PC-3 (cell line): ENCODE measurements around the gene DLGAP4.

Source experiments
- EZH2 ChIP-seq: fragments of 300-600 bp; sonication (generic); IDR thresholded peaks from one replicate; pipeline ENCODE4 v1.6.1; 2017; ENCODE audit warnings: antibody characterized with exemption, mild to moderate bottlenecking, low read length; ENCODE audit not compliant: unreplicated experiment
- TF ChIP-seq, protein P1 (sequence below): fragments of 300-600 bp; sonication (generic); conservative IDR thresholded peaks from 2 replicates; pipeline ENCODE4 v1.5.1; 2017; ENCODE audit warnings: antibody characterized with exemption, low read depth, mild to moderate bottlenecking, low read length

DNA sequence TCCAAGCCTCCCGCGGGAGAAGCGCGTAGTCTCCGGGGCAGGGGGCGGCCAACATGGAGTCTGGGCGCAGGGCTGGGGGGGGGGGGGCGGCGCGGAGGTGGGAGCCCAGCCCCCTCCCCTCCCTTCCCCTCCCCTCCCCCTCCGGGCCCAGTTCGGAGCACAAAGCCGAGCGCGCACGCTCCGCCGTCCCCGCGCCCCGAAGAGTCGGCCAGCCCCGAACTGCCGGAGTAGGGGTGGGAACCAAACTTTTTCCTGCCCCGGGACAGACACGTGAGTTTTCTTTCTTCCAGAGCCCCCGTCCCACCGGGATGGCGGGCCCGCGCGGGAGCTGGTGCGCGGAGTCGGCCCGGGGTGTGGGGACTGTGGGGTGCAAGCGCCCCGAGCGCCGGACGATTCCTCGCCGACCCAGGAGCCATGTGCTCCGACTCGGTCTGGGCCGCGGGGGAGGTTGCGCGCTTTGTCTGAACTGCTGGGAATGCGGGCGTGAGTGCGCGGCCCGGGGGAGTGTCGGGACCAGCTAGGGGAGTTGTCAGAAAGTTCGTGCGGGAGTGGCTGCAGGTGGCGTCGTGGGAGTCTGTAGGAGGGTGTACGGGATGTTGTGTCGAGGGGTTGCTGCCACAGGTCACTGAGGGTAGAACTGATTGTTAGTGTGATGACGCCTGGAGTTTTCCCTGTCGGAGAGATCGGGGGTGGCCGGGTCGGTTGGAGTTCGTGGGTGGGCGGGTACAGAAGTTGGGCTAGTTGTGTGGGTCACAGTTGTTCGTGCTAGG, 268.4 kb downstream of the DLGAP4 start:
- TF ChIP-seq, protein P1, sequence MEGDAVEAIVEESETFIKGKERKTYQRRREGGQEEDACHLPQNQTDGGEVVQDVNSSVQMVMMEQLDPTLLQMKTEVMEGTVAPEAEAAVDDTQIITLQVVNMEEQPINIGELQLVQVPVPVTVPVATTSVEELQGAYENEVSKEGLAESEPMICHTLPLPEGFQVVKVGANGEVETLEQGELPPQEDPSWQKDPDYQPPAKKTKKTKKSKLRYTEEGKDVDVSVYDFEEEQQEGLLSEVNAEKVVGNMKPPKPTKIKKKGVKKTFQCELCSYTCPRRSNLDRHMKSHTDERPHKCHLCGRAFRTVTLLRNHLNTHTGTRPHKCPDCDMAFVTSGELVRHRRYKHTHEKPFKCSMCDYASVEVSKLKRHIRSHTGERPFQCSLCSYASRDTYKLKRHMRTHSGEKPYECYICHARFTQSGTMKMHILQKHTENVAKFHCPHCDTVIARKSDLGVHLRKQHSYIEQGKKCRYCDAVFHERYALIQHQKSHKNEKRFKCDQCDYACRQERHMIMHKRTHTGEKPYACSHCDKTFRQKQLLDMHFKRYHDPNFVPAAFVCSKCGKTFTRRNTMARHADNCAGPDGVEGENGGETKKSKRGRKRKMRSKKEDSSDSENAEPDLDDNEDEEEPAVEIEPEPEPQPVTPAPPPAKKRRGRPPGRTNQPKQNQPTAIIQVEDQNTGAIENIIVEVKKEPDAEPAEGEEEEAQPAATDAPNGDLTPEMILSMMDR = no peak
- no peak for TF ChIP-seq EZH2
